Panc1 (cell line): ENCODE data around the gene SKA3. TPM values are rescaled to one million over a fixed set of nuclear protein-coding genes. Genes with fewer than 3 reads are reported as not detected.

ENCODE experiments used
- ATAC-seq: fragments of 200-7000 bp; cut with Tn5 transposase; 2 replicates; pipeline ENCODE4 v1.9.1; 2020; ENCODE audit warnings: mild to moderate bottlenecking, moderate library complexity
- BruUV-seq: library from RNA; stranded (reverse); fragments of 400-500 nt; replicated peaks from 2 replicates; lab custom pipeline; 2021; lab: Mats Ljungman, UMichigan
- CTCF ChIA-PET: fragments of 300-600 bp; sonication (Branson Sonifier 250); formaldehyde crosslinking; loops from one replicate; lab custom pipeline; 2022; ENCODE audit warnings: antibody characterized with exemption; lab: Charles Lee
- POLR2A ChIA-PET: fragments of 300-600 bp; sonication (Branson Sonifier 250); formaldehyde crosslinking; loops from one replicate; lab custom pipeline; 2022; ENCODE audit warnings: antibody characterized with exemption; lab: Charles Lee
- DNase-seq: peaks from one replicate; pipeline ENCODE4 v3.0.0-alpha.2; 2010; ENCODE audit warnings: low read depth, low spot score
- H3K27ac ChIP-seq: 2 replicates; pipeline ENCODE4 v1.5.1; 2011; ENCODE audit warnings: mild to moderate bottlenecking, low read length, inconsistent platforms
- H3K27me3 ChIP-seq: fragments of 200-500 bp; sonication (Bioruptor generic); 2 replicates; pipeline ENCODE4 v1.6.0; 2014; ENCODE audit warnings: low read length, inconsistent platforms; ENCODE audit not compliant: control insufficient read depth, insufficient read depth
- H3K36me3 ChIP-seq: fragments of 200-500 bp; sonication (Bioruptor generic); 2 replicates; pipeline ENCODE4 v1.5.1; 2014; ENCODE audit warnings: inconsistent platforms, mild to moderate bottlenecking, low read length, moderate library complexity; ENCODE audit not compliant: control insufficient read depth, insufficient read depth
- H3K4me1 ChIP-seq: 2 replicates; pipeline ENCODE4 v1.5.1; 2011; ENCODE audit warnings: inconsistent platforms, mild to moderate bottlenecking, low read length, moderate library complexity; ENCODE audit not compliant: control insufficient read depth, insufficient read depth
- H3K4me3 ChIP-seq, 2 experiments: 2 replicates each; pipeline ENCODE4 v1.5.1; 2011 to 2012; ENCODE audit warnings: low read depth in 2 of 2, low read length in 2 of 2, mild to moderate bottlenecking in 2 of 2, inconsistent platforms in 1 of 2, moderate library complexity in 1 of 2
- H3K9me3 ChIP-seq: fragments of 200-500 bp; sonication (Bioruptor generic); 2 replicates; pipeline ENCODE4 v1.5.1; 2014; ENCODE audit warnings: low read depth, mild to moderate bottlenecking, inconsistent platforms, low read length, moderate library complexity; ENCODE audit not compliant: control insufficient read depth, insufficient read depth
- CTCF ChIP-seq: fragments of 450-650 bp; IDR thresholded peaks from 2 replicates; pipeline ENCODE4 v1.5.1; 2017; ENCODE audit warnings: mild to moderate bottlenecking
- POLR2AphosphoS5 ChIP-seq: IDR thresholded peaks from 2 replicates; pipeline ENCODE4 v1.6.1; 2012; ENCODE audit warnings: mild to moderate bottlenecking, low read depth, low read length, moderate library complexity
- REST ChIP-seq, 2 experiments: IDR thresholded peaks; 2 replicates each; pipeline ENCODE4 v1.6.1; 2011 to 2012; ENCODE audit warnings: low read depth in 2 of 2, control low read depth in 1 of 2, low read length in 1 of 2, mild to moderate bottlenecking in 1 of 2, moderate library complexity in 1 of 2; ENCODE audit not compliant: insufficient read depth in 1 of 2
- SIN3A ChIP-seq: IDR thresholded peaks from 2 replicates; pipeline ENCODE4 v1.6.1; 2012; ENCODE audit warnings: low read depth, mild to moderate bottlenecking, low read length, moderate library complexity, borderline replicate concordance; ENCODE audit not compliant: insufficient read depth
- TCF7L2 ChIP-seq: IDR thresholded peaks from 2 replicates; pipeline ENCODE4 v1.6.1; 2011; ENCODE audit warnings: mild to moderate bottlenecking, low read depth, low read length, inconsistent platforms
- in situ Hi-C: cut with HindIII; loops from 2 replicates; pipeline ENCODE4 v1.10.0; 2016; ENCODE audit warnings: low sequenced_read_pairs, low pct_unique_long_range_greater_than_20kb
- intact Hi-C: fragments of 100-400 bp; cut with micrococcal nuclease; formaldehyde crosslinking; loops from one replicate; pipeline ENCODE4 v1.10.0; 2022; ENCODE audit not compliant: unreplicated experiment
- total RNA-seq: library from RNA; stranded (reverse); gene quantifications from one replicate; pipeline ENCODE4 v1.2.1, GENCODE V29; 2021; ENCODE audit not compliant: unreplicated experiment

The SKA3 gene
- total RNA-seq, 1 experiment from 2014 or later: 15.1 TPM

GRCh38 chr13:21118180-21118579 is 58.2 kb downstream of the SKA3 start:
- CTCF ChIA-PET: no interaction called here
- BruUV-seq: no TSS peak
- no peak for DNase-seq
- H3K27ac ChIP-seq: no peak overlapping the region
- no peak for TF ChIP-seq SIN3A
- TF ChIP-seq REST (IDR thresholded peaks at IDR 0.05; ENCODE audit: insufficient read depth in 1 of 2, low read depth in 2 of 2, low read length in 1 of 2): no peak
- TF ChIP-seq TCF7L2: no peak
- no peak for TF ChIP-seq POLR2AphosphoS5
- TF ChIP-seq CTCF: no peak
- no peaks in the 10 kb centered on the region for H3K9me3 ChIP-seq
- ATAC-seq: no peak
- POLR2A ChIA-PET: no interaction called here
- H3K4me1 ChIP-seq: no peaks in the 10 kb centered on the region
- in situ Hi-C loops: no loop called here
- H3K4me3 ChIP-seq: no peak overlapping the region
- intact Hi-C loops: no loop called here
- H3K36me3 ChIP-seq: no peaks in the 10 kb centered on the region
- H3K27me3 ChIP-seq: no peaks in the 10 kb centered on the region

- Histone ChIP-seq H3K36me3 (no peaks in the 10 kb centered on the region), H3K27ac (no peak overlapping the region), H3K4me3 (no peak overlapping the region), H3K4me1 (no peaks in the 10 kb centered on the region), H3K9me3 (no peaks in the 10 kb centered on the region), H3K27me3 (no peaks in the 10 kb centered on the region)
- TF ChIP-seq TCF7L2 (no peak), POLR2AphosphoS5 (no peak), CTCF (no peak), REST (IDR thresholded peaks at IDR 0.05; ENCODE audit: insufficient read depth in 1 of 2, low read depth in 2 of 2, low read length in 1 of 2) (no peak), SIN3A (no peak)
- ATAC-seq: no peak
- POLR2A ChIA-PET: no interaction called here
- in situ Hi-C loops: no loop called here
- CTCF ChIA-PET: no interaction called here
- BruUV-seq: no TSS peak
- no peak for DNase-seq
- intact Hi-C loops: no loop called here
Observed at GRCh38 chr13:21117104-21117809, 59.1 kb downstream of the SKA3 start.
